RWPE2 (cell line): ENCODE data around the gene RASSF9.

Experiments used
- ATAC-seq: fragments of 200-7000 bp; cut with Tn5 transposase; 3 replicates; pipeline ENCODE4 v1.9.1; 2021; ENCODE audit warnings: low read depth
- DNase-seq: peaks from one replicate; pipeline ENCODE4 v3.0.0-alpha.2; 2020; ENCODE audit warnings: low spot score
- H3K27ac ChIP-seq: fragments of 450-650 bp; 2 replicates; pipeline ENCODE4 v1.5.1; 2017; ENCODE audit warnings: mild to moderate bottlenecking; ENCODE audit not compliant: poor library complexity, severe bottlenecking
- H3K27me3 ChIP-seq: fragments of 250-450 bp; sonication (Bioruptor Pico); 2 replicates; pipeline ENCODE4 v1.5.1; 2021; ENCODE audit warnings: mild to moderate bottlenecking, moderate library complexity; ENCODE audit not compliant: insufficient read depth, poor library complexity, severe bottlenecking
- H3K36me3 ChIP-seq: fragments of 250-450 bp; sonication (Bioruptor Pico); 2 replicates; pipeline ENCODE4 v1.5.1; 2020; ENCODE audit warnings: low read depth, mild to moderate bottlenecking, moderate library complexity
- H3K4me1 ChIP-seq: fragments of 250-450 bp; sonication (Bioruptor Pico); 2 replicates; pipeline ENCODE4 v1.5.1; 2021; ENCODE audit warnings: mild to moderate bottlenecking, moderate library complexity; ENCODE audit not compliant: insufficient read depth, poor library complexity, severe bottlenecking
- H3K4me3 ChIP-seq: fragments of 250-450 bp; sonication (Bioruptor Pico); 2 replicates; pipeline ENCODE4 v1.5.1; 2021; ENCODE audit warnings: mild to moderate bottlenecking, moderate library complexity; ENCODE audit not compliant: severe bottlenecking
- H3K9me3 ChIP-seq: fragments of 250-450 bp; sonication (Bioruptor Pico); 2 replicates; pipeline ENCODE4 v1.5.1; 2021; ENCODE audit warnings: mild to moderate bottlenecking, moderate library complexity; ENCODE audit not compliant: severe bottlenecking
- TF ChIP-seq, protein P1 (sequence below): fragments of 450-650 bp; IDR thresholded peaks from one replicate; pipeline ENCODE4 v1.5.1; 2017; ENCODE audit warnings: mild to moderate bottlenecking, moderate library complexity; ENCODE audit not compliant: poor library complexity, severe bottlenecking

Gene RASSF9

DNA sequence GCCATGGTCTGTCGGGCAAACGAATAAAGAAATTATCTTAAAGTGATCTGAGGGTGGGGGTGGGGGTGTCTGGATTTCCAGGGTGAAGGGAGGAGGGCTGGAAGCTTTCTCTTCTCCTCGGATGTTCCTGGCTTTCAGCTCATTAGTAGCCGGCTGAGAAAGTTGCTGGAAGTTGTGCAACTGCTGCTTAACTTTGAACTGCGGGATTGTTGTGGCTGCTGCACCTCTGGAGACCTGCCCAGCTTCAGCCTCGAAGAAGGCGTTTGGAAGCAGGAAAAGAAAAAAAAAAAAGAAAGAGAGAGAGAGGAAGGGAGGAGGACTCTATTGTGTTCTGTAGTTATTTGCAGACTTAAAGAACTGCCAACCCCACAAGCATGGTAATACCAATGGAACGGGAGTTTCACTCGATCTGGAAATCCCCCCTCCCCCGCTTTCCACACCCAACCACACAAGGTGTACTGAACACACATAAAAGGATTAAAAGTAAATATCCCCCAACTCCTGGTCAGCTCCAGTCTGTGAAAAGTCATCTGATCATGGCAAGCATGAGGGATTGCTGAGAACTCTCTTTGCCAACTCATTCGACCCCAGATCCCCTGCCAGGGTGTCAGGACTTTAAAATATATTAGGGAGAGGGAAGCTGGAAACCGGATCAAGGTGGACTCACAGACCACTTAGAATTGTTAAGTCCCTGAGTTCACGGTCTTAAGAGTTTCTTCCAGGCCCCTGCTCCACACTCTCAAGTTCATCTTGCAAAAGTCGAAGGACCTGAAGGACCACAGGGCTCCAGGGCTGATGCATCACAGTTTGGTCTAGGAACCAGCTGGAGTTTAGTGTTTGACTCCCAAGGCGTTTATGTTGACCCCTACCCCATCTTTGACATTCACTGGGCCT is at the start of gene RASSF9:
RASSF9 (minus strand) TSS at position 213 of the 894 bp plus-strand sequence; CDS start at position 5, 208 bp downstream.
- H3K4me1 ChIP-seq = peaks cover 29% of the 10 kb centered on the region
- H3K36me3 ChIP-seq = no peaks in the 10 kb centered on the region
- H3K27ac ChIP-seq = peak within 1 kb of the TSS; percentile 58
- ATAC-seq (peak; percentile 75), DNase-seq (no peak)
- H3K9me3 ChIP-seq = no peaks in the 10 kb centered on the region
- no peaks in the 10 kb centered on the region for H3K27me3 ChIP-seq
- TF ChIP-seq, protein P1, sequence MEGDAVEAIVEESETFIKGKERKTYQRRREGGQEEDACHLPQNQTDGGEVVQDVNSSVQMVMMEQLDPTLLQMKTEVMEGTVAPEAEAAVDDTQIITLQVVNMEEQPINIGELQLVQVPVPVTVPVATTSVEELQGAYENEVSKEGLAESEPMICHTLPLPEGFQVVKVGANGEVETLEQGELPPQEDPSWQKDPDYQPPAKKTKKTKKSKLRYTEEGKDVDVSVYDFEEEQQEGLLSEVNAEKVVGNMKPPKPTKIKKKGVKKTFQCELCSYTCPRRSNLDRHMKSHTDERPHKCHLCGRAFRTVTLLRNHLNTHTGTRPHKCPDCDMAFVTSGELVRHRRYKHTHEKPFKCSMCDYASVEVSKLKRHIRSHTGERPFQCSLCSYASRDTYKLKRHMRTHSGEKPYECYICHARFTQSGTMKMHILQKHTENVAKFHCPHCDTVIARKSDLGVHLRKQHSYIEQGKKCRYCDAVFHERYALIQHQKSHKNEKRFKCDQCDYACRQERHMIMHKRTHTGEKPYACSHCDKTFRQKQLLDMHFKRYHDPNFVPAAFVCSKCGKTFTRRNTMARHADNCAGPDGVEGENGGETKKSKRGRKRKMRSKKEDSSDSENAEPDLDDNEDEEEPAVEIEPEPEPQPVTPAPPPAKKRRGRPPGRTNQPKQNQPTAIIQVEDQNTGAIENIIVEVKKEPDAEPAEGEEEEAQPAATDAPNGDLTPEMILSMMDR = no peak
- H3K4me3 ChIP-seq = peak within 1 kb of the TSS; percentile 21

DNA sequence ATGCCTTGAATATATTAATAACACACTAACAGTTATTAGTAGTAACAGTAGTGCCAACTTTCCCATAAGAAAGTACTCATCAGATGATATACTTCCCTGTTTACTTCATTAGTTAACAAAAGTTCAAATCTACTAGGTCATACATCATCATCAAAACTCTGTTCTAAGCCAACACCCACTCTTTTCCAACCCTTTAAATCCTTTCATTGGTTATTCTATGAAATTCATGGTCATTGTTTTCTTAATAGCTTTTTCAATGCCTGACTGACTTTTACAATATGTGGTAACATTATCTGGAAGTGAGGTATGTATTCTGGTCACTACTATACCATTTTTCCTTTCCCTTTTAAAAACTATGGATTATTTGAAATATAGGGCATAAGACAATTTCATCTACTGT is 47.6 kb upstream of the RASSF9 start:
- H3K4me1 ChIP-seq = no peaks in the 10 kb centered on the region
- no peak for ATAC-seq
- TF ChIP-seq, protein P1 = no peak
- no peaks in the 10 kb centered on the region for H3K27me3 ChIP-seq
- H3K9me3 ChIP-seq = no peaks in the 10 kb centered on the region
- no peak overlapping the region for H3K4me3 ChIP-seq
- DNase-seq = no peak
- no peak overlapping the region for H3K27ac ChIP-seq
- no peaks in the 10 kb centered on the region for H3K36me3 ChIP-seq

DNA sequence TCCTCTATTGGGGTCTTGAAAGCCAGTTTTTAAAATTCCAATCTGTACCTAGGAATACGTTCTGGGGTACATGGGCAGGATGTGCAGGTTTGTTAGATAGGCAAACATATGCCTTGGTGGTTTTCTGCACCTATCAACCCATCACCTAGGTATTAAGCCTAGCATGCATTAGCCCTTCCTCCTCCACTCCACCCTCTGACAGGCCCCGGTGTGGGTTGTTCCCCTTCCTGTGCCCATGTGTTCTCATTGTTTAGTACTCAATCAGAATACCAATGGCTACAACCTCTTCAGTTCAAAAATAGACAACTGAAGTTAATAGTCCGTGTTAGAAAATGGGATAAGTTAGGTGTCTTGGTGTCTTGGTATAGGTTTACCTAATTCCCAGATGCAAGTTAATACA is 41.2 kb upstream of the RASSF9 start:
- Histone ChIP-seq H3K27me3 (no peaks in the 10 kb centered on the region), H3K4me3 (no peak overlapping the region), H3K4me1 (no peaks in the 10 kb centered on the region), H3K27ac (no peak overlapping the region), H3K9me3 (no peaks in the 10 kb centered on the region), H3K36me3 (no peaks in the 10 kb centered on the region)
- TF ChIP-seq, protein P1 = no peak
- DNase-seq (no peak), ATAC-seq (no peak)

DNA sequence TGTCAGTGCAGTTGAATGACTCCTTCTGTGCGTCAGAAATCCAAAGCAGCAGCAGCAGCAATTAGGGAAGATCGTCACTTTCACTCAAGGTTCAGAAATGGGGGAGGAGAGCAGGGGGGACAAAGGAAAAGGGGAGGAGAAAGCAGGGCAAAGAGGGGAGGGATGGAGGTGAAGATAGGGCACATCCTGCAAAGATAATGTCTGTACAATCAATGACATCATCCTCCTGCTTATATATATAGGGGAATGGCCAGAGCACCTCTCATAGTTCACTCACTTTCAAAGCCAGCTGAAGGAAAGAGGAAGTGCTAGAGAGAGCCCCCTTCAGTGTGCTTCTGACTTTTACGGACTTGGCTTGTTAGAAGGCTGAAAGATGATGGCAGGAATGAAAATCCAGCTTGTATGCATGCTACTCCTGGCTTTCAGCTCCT is 37.8 kb upstream of the RASSF9 start, which contains the start of gene NTS:
NTS (plus strand) TSS at position 265 of the 431 bp plus-strand sequence; CDS start at position 374, 109 bp downstream.
- no peaks in the 10 kb centered on the region for H3K36me3 ChIP-seq
- DNase-seq (no peak), ATAC-seq (peak; percentile 41; the same call in 2 of the 3 replicates)
- no peaks in the 10 kb centered on the region for H3K4me1 ChIP-seq
- TF ChIP-seq, protein P1 = no peak
- no peaks in the 10 kb centered on the region for H3K27me3 ChIP-seq
- no peaks in the 10 kb centered on the region for H3K9me3 ChIP-seq
- no peak within 1 kb of the TSS for H3K4me3 ChIP-seq
- H3K27ac ChIP-seq = no peak within 1 kb of the TSS
